NB4 (cell line): ENCODE results near the gene MYRFL.

ENCODE experiments used
- CTCF ChIP-seq: IDR thresholded peaks from one replicate; pipeline ENCODE4 v1.5.1; 2012; ENCODE audit warnings: low read depth, low read length
- MAX ChIP-seq: IDR thresholded peaks from 2 replicates; pipeline ENCODE4 v1.6.1; 2011; ENCODE audit warnings: low read depth, low read length
- MYC ChIP-seq: IDR thresholded peaks from 2 replicates; pipeline ENCODE4 v1.6.1; 2011; ENCODE audit warnings: low read depth, low read length
- POLR2A ChIP-seq: IDR thresholded peaks from 2 replicates; pipeline ENCODE4 v1.6.1; 2011; ENCODE audit warnings: mild to moderate bottlenecking; ENCODE audit not compliant: insufficient read length; ENCODE audit errors: extremely low read depth

- TF ChIP-seq POLR2A (no peak), MYC (no peak), CTCF (no peak), MAX (no peak)
Measured at GRCh38 chr12:69904777-69905176, 79.8 kb downstream of the MYRFL start.
